SU-DHL-6 (cell line): ENCODE results near the gene CCSER2.

Source experiments
- EZH2phosphoT487 ChIP-seq: fragments of 200-600 bp; sonication (generic), shearing (Covaris generic); conservative IDR thresholded peaks from 2 replicates; pipeline ENCODE4 v1.6.1; 2018; ENCODE audit warnings: mild to moderate bottlenecking, antibody characterized with exemption, low read length, moderate library complexity, mixed read lengths
- TF ChIP-seq, protein P1 (sequence below): fragments of 200-600 bp; sonication (generic); IDR thresholded peaks from one replicate; pipeline ENCODE4 v1.5.1; 2017; ENCODE audit warnings: antibody characterized with exemption, mild to moderate bottlenecking, low read length, moderate library complexity; ENCODE audit not compliant: insufficient read depth, poor library complexity, severe bottlenecking

DNA sequence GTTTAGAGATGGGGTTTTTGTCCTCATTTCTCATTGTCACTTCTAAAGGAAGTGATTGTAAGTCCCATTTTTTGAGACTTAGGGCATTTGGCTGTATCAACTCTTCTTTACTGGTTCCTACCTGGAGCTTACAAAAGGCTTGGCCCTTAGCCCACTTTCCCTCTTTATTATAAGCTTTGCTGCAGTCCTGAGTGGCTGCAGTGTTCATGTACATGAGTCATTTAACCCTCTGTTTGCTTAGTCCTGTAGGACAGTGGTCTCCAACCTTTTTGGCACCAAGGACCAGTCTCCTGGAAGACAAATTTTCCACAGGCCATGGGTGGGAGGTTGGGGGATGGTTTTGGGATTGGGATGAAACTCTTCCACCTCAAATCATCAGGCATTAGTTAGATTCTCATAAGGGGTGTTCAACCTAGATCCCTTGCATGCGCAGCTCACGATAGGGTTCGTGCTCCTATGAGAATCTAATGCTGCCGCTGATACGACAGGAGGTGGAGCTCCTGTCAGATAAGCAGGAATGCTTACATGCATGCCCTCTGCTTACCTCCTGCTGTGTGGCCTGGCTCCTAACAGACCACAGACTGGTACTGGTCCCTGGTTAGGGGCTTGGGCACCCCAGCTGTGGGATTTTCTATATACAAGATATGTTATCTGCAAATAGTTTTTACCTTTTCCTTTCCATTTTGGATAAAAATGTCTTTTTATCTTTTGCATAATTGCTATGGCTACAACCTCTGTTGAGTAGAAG is 99.7 kb downstream of the CCSER2 start:
- TF ChIP-seq, protein P1, sequence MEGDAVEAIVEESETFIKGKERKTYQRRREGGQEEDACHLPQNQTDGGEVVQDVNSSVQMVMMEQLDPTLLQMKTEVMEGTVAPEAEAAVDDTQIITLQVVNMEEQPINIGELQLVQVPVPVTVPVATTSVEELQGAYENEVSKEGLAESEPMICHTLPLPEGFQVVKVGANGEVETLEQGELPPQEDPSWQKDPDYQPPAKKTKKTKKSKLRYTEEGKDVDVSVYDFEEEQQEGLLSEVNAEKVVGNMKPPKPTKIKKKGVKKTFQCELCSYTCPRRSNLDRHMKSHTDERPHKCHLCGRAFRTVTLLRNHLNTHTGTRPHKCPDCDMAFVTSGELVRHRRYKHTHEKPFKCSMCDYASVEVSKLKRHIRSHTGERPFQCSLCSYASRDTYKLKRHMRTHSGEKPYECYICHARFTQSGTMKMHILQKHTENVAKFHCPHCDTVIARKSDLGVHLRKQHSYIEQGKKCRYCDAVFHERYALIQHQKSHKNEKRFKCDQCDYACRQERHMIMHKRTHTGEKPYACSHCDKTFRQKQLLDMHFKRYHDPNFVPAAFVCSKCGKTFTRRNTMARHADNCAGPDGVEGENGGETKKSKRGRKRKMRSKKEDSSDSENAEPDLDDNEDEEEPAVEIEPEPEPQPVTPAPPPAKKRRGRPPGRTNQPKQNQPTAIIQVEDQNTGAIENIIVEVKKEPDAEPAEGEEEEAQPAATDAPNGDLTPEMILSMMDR: no peak
- no peak for TF ChIP-seq EZH2phosphoT487
